GM23338 (cell line): ENCODE measurements around the gene SND1.
A peak's percentile ranks its signal among the peaks of the same experiment; 100 is the strongest.

Experiments used
- CREB1 ChIP-seq: fragments of 250-450 bp; sonication (Bioruptor Pico); IDR thresholded peaks from 2 replicates; pipeline ENCODE4 v1.5.0; 2020; ENCODE audit warnings: low read depth, mild to moderate bottlenecking, moderate library complexity
- EZH2 ChIP-seq: fragments of 200-600 bp; sonication (generic); IDR thresholded peaks from one replicate; pipeline ENCODE4 v1.8.0; 2017; ENCODE audit warnings: antibody characterized with exemption, mild to moderate bottlenecking, low read depth; ENCODE audit not compliant: unreplicated experiment
- EZH2phosphoT487 ChIP-seq: fragments of 200-600 bp; sonication (generic); IDR thresholded peaks from one replicate; pipeline ENCODE4 v1.8.1; 2018; ENCODE audit warnings: antibody characterized with exemption; ENCODE audit not compliant: unreplicated experiment
- JUNB ChIP-seq: IDR thresholded peaks from one replicate; pipeline ENCODE4 v1.6.1; 2016; ENCODE audit warnings: antibody characterized with exemption; ENCODE audit not compliant: unreplicated experiment
- POLR2AphosphoS5 ChIP-seq: IDR thresholded peaks from 2 replicates; pipeline ENCODE4 v1.6.1; 2016; ENCODE audit warnings: antibody characterized with exemption, low read depth
- ZNF331 ChIP-seq: fragments of 250-450 bp; sonication (Bioruptor Pico); IDR thresholded peaks from 2 replicates; pipeline ENCODE4 v1.5.0; 2020; ENCODE audit warnings: low read depth, mild to moderate bottlenecking, moderate library complexity
- ZNF462 ChIP-seq: fragments of 250-450 bp; sonication (Bioruptor Pico); IDR thresholded peaks from 2 replicates; pipeline ENCODE4 v1.5.0; 2020; ENCODE audit warnings: mild to moderate bottlenecking, moderate library complexity
- TF ChIP-seq, protein P1 (sequence below), 2 experiments: fragments of 200-600 bp in 1 of 2; sonication (generic) in 1 of 2; conservative IDR thresholded peaks; 2 replicates each; pipeline versions ENCODE4 v1.5.1 to v1.6.1; 2016 to 2017; ENCODE audit warnings: antibody characterized with exemption in 2 of 2, low read depth in 2 of 2, mild to moderate bottlenecking in 2 of 2, moderate library complexity in 1 of 2
- TF ChIP-seq, protein P2 (sequence below): IDR thresholded peaks from one replicate; pipeline ENCODE4 v1.6.1; 2018; ENCODE audit warnings: antibody characterized with exemption; ENCODE audit not compliant: unreplicated experiment

- TF ChIP-seq, protein P1, sequence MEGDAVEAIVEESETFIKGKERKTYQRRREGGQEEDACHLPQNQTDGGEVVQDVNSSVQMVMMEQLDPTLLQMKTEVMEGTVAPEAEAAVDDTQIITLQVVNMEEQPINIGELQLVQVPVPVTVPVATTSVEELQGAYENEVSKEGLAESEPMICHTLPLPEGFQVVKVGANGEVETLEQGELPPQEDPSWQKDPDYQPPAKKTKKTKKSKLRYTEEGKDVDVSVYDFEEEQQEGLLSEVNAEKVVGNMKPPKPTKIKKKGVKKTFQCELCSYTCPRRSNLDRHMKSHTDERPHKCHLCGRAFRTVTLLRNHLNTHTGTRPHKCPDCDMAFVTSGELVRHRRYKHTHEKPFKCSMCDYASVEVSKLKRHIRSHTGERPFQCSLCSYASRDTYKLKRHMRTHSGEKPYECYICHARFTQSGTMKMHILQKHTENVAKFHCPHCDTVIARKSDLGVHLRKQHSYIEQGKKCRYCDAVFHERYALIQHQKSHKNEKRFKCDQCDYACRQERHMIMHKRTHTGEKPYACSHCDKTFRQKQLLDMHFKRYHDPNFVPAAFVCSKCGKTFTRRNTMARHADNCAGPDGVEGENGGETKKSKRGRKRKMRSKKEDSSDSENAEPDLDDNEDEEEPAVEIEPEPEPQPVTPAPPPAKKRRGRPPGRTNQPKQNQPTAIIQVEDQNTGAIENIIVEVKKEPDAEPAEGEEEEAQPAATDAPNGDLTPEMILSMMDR (conservative IDR thresholded peaks at IDR 0.05; ENCODE audit: low read depth in 2 of 2) = peak; percentile 93 to 97
- TF ChIP-seq ZNF462 (CRISPR knock-in tag) (no peak), EZH2 (no peak), EZH2phosphoT487 (no peak), POLR2AphosphoS5 (no peak), CREB1 (CRISPR knock-in tag) (no peak), ZNF331 (CRISPR knock-in tag) (no peak), JUNB (no peak)
- TF ChIP-seq, protein P2, sequence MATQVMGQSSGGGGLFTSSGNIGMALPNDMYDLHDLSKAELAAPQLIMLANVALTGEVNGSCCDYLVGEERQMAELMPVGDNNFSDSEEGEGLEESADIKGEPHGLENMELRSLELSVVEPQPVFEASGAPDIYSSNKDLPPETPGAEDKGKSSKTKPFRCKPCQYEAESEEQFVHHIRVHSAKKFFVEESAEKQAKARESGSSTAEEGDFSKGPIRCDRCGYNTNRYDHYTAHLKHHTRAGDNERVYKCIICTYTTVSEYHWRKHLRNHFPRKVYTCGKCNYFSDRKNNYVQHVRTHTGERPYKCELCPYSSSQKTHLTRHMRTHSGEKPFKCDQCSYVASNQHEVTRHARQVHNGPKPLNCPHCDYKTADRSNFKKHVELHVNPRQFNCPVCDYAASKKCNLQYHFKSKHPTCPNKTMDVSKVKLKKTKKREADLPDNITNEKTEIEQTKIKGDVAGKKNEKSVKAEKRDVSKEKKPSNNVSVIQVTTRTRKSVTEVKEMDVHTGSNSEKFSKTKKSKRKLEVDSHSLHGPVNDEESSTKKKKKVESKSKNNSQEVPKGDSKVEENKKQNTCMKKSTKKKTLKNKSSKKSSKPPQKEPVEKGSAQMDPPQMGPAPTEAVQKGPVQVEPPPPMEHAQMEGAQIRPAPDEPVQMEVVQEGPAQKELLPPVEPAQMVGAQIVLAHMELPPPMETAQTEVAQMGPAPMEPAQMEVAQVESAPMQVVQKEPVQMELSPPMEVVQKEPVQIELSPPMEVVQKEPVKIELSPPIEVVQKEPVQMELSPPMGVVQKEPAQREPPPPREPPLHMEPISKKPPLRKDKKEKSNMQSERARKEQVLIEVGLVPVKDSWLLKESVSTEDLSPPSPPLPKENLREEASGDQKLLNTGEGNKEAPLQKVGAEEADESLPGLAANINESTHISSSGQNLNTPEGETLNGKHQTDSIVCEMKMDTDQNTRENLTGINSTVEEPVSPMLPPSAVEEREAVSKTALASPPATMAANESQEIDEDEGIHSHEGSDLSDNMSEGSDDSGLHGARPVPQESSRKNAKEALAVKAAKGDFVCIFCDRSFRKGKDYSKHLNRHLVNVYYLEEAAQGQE = no peak
Measured at GRCh38 chr7:128020159-128020558, 368.2 kb downstream of the SND1 start.
